ENCODE measurements around the gene TBCD. TPM values are rescaled to one million over a fixed set of nuclear protein-coding genes. Genes with fewer than 3 reads are reported as not detected.

TBCD gene
- total and polyA plus RNA-seq, 9 of the 15 experiments (the other 6 are each of a cell fraction or from before 2014, with no cell fraction given) = 8.9 to 98.5 (median 28.0) TPM

- TF ChIP-seq ZNF609 (CRISPR knock-in tag; IDR thresholded peaks at IDR 0.05; ENCODE audit: borderline replicate concordance) (no peak), ZNF764 (CRISPR knock-in tag; IDR thresholded peaks at IDR 0.05; ENCODE audit: low read depth) (no peak), ELF4 (CRISPR knock-in tag; IDR thresholded peaks at IDR 0.05) (no peak), HNRNPLL (IDR thresholded peaks at IDR 0.05; ENCODE audit: low read depth, low read length, poor library complexity, severe bottlenecking) (no peak), MITF (IDR thresholded peaks at IDR 0.05) (no peak), FIP1L1 (IDR thresholded peaks at IDR 0.05; ENCODE audit: low read depth, low read length, poor library complexity, severe bottlenecking) (no peak), ZNF655 (CRISPR knock-in tag; IDR thresholded peaks at IDR 0.05) (no peak)
These were observed 222.5 kb downstream of the TBCD start (continued) for GRCh38 chr17:82974136-82974952.
